WTC11 (cell line): Measurements from ENCODE around the gene GPR153. TPM values are rescaled to one million over a fixed set of nuclear protein-coding genes. Genes with fewer than 3 reads are reported as not detected.

Experiments used
- ATAC-seq: fragments of 200-7000 bp; cut with Tn5 transposase; 2 replicates; pipeline ENCODE4 v1.10.0; 2021; ENCODE audit warnings: mild to moderate bottlenecking, moderate library complexity
- CTCF ChIA-PET: fragments of 300-600 bp; sonication (Branson Sonifier 250); formaldehyde crosslinking; loops from one replicate; lab custom pipeline; 2021; ENCODE audit warnings: antibody characterized with exemption; lab: Charles Lee
- POLR2A ChIA-PET: fragments of 350-600 bp; sonication (Branson Sonifier 250); formaldehyde crosslinking; loops from one replicate; lab custom pipeline; 2021; ENCODE audit warnings: antibody characterized with exemption; lab: Charles Lee
- DNase-seq: peaks from one replicate; pipeline ENCODE4 v3.0.0; 2021; ENCODE audit warnings: low spot score
- H3K27ac Mint-ChIP-seq: 2 replicates; pipeline ENCODE4 v1.8.0; 2021; ENCODE audit warnings: mixed read lengths
- H3K27me3 Mint-ChIP-seq: 2 replicates; pipeline ENCODE4 v1.8.0; 2021; ENCODE audit warnings: low read depth, mild to moderate bottlenecking, moderate library complexity, mixed read lengths
- H3K36me3 Mint-ChIP-seq: 2 replicates; pipeline ENCODE4 v1.8.0; 2021; ENCODE audit warnings: mixed read lengths
- H3K4me1 Mint-ChIP-seq: 2 replicates; pipeline ENCODE4 v1.8.0; 2022; ENCODE audit warnings: mixed read lengths
- H3K4me3 Mint-ChIP-seq: 2 replicates; pipeline ENCODE4 v1.8.0; 2021; ENCODE audit warnings: mild to moderate bottlenecking, moderate library complexity, mixed read lengths
- H3K9me3 Mint-ChIP-seq: 2 replicates; pipeline ENCODE4 v1.8.0; 2021; ENCODE audit warnings: mixed read lengths
- ATF1 ChIP-seq: sonication (generic); formaldehyde crosslinking; IDR thresholded peaks from 2 replicates; pipeline ENCODE4 v1.8.1; 2023; ENCODE audit warnings: mild to moderate bottlenecking, moderate library complexity, missing genetic modification reagents
- EMX1 ChIP-seq: fragments of 250-450 bp; sonication (Bioruptor Pico); IDR thresholded peaks from 2 replicates; pipeline ENCODE4 v1.8.0; 2021; ENCODE audit warnings: mild to moderate bottlenecking
- ETV6 ChIP-seq: sonication (generic); formaldehyde crosslinking; IDR thresholded peaks from 2 replicates; pipeline ENCODE4 v1.8.1; 2022; ENCODE audit warnings: mild to moderate bottlenecking, missing genetic modification reagents
- FOXJ3 ChIP-seq: sonication (generic); formaldehyde crosslinking; IDR thresholded peaks from 2 replicates; pipeline ENCODE4 v1.9.0; 2021; ENCODE audit warnings: missing genetic modification reagents, mild to moderate bottlenecking, borderline replicate concordance
- GTF2I ChIP-seq: fragments of 250-450 bp; sonication (Bioruptor Pico); conservative IDR thresholded peaks from 2 replicates; pipeline ENCODE4 v1.4.0; 2021; ENCODE audit warnings: mild to moderate bottlenecking
- IRF2 ChIP-seq: sonication (generic); formaldehyde crosslinking; IDR thresholded peaks from 2 replicates; pipeline ENCODE4 v1.8.0; 2022; ENCODE audit warnings: low read depth, missing genetic modification reagents, borderline replicate concordance
- NR1H2 ChIP-seq: sonication (generic); formaldehyde crosslinking; IDR thresholded peaks from 2 replicates; pipeline ENCODE4 v1.9.0; 2021; ENCODE audit warnings: mild to moderate bottlenecking, moderate library complexity, missing genetic modification reagents
- SMAD4 ChIP-seq: sonication (generic); formaldehyde crosslinking; IDR thresholded peaks from 2 replicates; pipeline ENCODE4 v1.8.0; 2022; ENCODE audit warnings: mild to moderate bottlenecking, missing genetic modification reagents
- TEAD1 ChIP-seq: sonication (generic); formaldehyde crosslinking; IDR thresholded peaks from 2 replicates; pipeline ENCODE4 v1.8.0; 2022; ENCODE audit warnings: mild to moderate bottlenecking, missing genetic modification reagents
- ZNF138 ChIP-seq: sonication (generic); formaldehyde crosslinking; conservative IDR thresholded peaks from 2 replicates; pipeline ENCODE4 v1.8.1; 2022; ENCODE audit warnings: mild to moderate bottlenecking, moderate library complexity, missing genetic modification reagents
- ZNF232 ChIP-seq: sonication (generic); formaldehyde crosslinking; IDR thresholded peaks from 2 replicates; pipeline ENCODE4 v1.8.0; 2022; ENCODE audit warnings: mild to moderate bottlenecking, missing genetic modification reagents
- total RNA-seq: library from RNA; stranded (reverse); gene quantifications from 3 replicates; pipeline ENCODE4 v1.2.3, GENCODE V29; 2021
- TF ChIP-seq, protein P1 (sequence below): sonication (generic); formaldehyde crosslinking; IDR thresholded peaks from 2 replicates; pipeline ENCODE4 v1.8.1; 2022; ENCODE audit warnings: mild to moderate bottlenecking, moderate library complexity, missing genetic modification reagents
- TF ChIP-seq, protein P2 (sequence below): sonication (generic); formaldehyde crosslinking; IDR thresholded peaks from 2 replicates; pipeline ENCODE4 v1.8.0; 2022; ENCODE audit warnings: mild to moderate bottlenecking, missing genetic modification reagents
- TF ChIP-seq, protein P3 (sequence below): sonication (generic); formaldehyde crosslinking; IDR thresholded peaks from 2 replicates; pipeline ENCODE4 v1.8.0; 2023; ENCODE audit warnings: missing genetic modification reagents
- TF ChIP-seq, protein P4 (sequence below): fragments of 250-450 bp; sonication (Bioruptor Pico); IDR thresholded peaks from 2 replicates; pipeline ENCODE4 v1.8.0; 2021; ENCODE audit warnings: mild to moderate bottlenecking
- TF ChIP-seq, protein P5 (sequence below): sonication (generic); formaldehyde crosslinking; IDR thresholded peaks from 2 replicates; pipeline ENCODE4 v1.8.1; 2022; ENCODE audit warnings: missing genetic modification reagents, borderline replicate concordance
- TF ChIP-seq, protein P6 (sequence below): sonication (generic); formaldehyde crosslinking; IDR thresholded peaks from 2 replicates; pipeline ENCODE4 v1.8.1; 2023; ENCODE audit warnings: mild to moderate bottlenecking, missing genetic modification reagents
- TF ChIP-seq, protein P7 (sequence below): sonication (generic); formaldehyde crosslinking; IDR thresholded peaks from 2 replicates; pipeline ENCODE4 v1.8.1; 2023; ENCODE audit warnings: mild to moderate bottlenecking, missing genetic modification reagents, borderline replicate concordance

Gene GPR153
- total RNA-seq, 1 experiment from 2014 or later = 13.4 TPM

DNA sequence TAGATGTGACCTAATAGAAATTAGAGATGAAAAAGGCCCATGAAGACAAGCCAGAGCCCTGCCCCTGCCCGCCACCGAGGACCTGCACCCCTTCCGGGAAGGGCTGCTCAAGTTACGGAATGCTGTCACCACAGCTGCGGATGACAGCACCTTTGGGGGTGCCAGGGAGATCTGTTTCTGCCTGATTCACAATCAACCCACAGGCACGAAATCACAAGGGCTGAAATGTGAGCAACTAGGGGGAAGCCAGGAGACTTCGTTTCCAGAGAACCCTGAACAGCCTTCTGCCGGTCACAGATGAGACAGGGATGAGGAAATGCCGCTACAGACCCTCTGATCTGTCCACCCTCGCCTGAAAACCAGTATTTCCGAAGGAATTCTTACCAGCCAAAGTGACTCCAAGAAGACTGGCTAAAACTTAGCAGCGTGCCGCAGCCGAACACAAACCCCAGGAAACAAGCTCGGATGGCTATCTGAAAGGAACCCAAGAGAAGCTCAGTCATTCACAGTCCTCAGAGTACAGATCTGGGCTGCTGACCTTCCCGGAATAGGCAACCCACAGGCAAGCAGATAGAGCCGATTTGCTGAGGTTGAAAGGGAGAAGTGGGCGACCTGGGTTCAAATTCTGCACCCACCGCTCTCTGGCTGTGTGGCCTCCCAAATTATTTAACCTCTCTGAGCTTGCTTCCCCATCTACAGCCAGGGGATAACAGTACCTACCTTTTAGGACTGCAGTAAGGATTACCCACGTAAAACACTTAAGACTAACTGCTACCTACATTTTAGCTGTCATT is 26.2 kb downstream of the GPR153 start:
- peaks cover 38% of the 10 kb centered on the region for H3K4me1 Mint-ChIP-seq
- DNase-seq = no peak
- CTCF ChIA-PET = interaction anchor here (0.6 to 21.4 kb wide), 3 partner anchors 13 to 175 kb away, joined by 5 to 489 read pairs (median 114); partner anchors contain the start of gene RNF207
- ATAC-seq = no peak
- no peak for TF ChIP-seq ZNF138 (CRISPR knock-in tag)
- TF ChIP-seq, protein P1, sequence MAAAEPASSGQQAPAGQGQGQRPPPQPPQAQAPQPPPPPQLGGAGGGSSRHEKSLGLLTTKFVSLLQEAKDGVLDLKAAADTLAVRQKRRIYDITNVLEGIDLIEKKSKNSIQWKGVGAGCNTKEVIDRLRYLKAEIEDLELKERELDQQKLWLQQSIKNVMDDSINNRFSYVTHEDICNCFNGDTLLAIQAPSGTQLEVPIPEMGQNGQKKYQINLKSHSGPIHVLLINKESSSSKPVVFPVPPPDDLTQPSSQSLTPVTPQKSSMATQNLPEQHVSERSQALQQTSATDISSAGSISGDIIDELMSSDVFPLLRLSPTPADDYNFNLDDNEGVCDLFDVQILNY (CRISPR knock-in tag) = no peak
- TF ChIP-seq, protein P2, sequence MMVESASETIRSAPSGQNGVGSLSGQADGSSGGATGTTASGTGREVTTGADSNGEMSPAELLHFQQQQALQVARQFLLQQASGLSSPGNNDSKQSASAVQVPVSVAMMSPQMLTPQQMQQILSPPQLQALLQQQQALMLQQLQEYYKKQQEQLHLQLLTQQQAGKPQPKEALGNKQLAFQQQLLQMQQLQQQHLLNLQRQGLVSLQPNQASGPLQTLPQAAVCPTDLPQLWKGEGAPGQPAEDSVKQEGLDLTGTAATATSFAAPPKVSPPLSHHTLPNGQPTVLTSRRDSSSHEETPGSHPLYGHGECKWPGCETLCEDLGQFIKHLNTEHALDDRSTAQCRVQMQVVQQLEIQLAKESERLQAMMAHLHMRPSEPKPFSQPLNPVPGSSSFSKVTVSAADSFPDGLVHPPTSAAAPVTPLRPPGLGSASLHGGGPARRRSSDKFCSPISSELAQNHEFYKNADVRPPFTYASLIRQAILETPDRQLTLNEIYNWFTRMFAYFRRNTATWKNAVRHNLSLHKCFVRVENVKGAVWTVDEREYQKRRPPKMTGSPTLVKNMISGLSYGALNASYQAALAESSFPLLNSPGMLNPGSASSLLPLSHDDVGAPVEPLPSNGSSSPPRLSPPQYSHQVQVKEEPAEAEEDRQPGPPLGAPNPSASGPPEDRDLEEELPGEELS (CRISPR knock-in tag) = no peak
- TF ChIP-seq, protein P3, sequence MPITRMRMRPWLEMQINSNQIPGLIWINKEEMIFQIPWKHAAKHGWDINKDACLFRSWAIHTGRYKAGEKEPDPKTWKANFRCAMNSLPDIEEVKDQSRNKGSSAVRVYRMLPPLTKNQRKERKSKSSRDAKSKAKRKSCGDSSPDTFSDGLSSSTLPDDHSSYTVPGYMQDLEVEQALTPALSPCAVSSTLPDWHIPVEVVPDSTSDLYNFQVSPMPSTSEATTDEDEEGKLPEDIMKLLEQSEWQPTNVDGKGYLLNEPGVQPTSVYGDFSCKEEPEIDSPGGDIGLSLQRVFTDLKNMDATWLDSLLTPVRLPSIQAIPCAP (CRISPR knock-in tag) = no peak
- no peak for TF ChIP-seq IRF2 (CRISPR knock-in tag)
- no peak for TF ChIP-seq TEAD1 (CRISPR knock-in tag)
- TF ChIP-seq, protein P4, sequence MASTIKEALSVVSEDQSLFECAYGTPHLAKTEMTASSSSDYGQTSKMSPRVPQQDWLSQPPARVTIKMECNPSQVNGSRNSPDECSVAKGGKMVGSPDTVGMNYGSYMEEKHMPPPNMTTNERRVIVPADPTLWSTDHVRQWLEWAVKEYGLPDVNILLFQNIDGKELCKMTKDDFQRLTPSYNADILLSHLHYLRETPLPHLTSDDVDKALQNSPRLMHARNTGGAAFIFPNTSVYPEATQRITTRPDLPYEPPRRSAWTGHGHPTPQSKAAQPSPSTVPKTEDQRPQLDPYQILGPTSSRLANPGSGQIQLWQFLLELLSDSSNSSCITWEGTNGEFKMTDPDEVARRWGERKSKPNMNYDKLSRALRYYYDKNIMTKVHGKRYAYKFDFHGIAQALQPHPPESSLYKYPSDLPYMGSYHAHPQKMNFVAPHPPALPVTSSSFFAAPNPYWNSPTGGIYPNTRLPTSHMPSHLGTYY (CRISPR knock-in tag) = no peak
- TF ChIP-seq, protein P5, sequence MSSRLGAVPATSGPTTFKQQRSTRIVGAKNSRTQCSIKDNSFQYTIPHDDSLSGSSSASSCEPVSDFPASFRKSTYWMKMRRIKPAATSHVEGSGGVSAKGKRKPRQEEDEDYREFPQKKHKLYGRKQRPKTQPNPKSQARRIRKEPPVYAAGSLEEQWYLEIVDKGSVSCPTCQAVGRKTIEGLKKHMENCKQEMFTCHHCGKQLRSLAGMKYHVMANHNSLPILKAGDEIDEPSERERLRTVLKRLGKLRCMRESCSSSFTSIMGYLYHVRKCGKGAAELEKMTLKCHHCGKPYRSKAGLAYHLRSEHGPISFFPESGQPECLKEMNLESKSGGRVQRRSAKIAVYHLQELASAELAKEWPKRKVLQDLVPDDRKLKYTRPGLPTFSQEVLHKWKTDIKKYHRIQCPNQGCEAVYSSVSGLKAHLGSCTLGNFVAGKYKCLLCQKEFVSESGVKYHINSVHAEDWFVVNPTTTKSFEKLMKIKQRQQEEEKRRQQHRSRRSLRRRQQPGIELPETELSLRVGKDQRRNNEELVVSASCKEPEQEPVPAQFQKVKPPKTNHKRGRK = no peak
- TF ChIP-seq, protein P6, sequence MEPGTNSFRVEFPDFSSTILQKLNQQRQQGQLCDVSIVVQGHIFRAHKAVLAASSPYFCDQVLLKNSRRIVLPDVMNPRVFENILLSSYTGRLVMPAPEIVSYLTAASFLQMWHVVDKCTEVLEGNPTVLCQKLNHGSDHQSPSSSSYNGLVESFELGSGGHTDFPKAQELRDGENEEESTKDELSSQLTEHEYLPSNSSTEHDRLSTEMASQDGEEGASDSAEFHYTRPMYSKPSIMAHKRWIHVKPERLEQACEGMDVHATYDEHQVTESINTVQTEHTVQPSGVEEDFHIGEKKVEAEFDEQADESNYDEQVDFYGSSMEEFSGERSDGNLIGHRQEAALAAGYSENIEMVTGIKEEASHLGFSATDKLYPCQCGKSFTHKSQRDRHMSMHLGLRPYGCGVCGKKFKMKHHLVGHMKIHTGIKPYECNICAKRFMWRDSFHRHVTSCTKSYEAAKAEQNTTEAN (CRISPR knock-in tag) = no peak
- no peak for TF ChIP-seq FOXJ3 (CRISPR knock-in tag)
- TF ChIP-seq ATF1 (CRISPR knock-in tag) = no peak
- no peak for TF ChIP-seq ZNF232
- TF ChIP-seq ETV6 (CRISPR knock-in tag) = no peak
- no peak for TF ChIP-seq SMAD4 (CRISPR knock-in tag)
- no peak for TF ChIP-seq GTF2I (CRISPR knock-in tag)
- no peak for TF ChIP-seq NR1H2
- no peak for TF ChIP-seq EMX1 (CRISPR knock-in tag)
- TF ChIP-seq, protein P7, sequence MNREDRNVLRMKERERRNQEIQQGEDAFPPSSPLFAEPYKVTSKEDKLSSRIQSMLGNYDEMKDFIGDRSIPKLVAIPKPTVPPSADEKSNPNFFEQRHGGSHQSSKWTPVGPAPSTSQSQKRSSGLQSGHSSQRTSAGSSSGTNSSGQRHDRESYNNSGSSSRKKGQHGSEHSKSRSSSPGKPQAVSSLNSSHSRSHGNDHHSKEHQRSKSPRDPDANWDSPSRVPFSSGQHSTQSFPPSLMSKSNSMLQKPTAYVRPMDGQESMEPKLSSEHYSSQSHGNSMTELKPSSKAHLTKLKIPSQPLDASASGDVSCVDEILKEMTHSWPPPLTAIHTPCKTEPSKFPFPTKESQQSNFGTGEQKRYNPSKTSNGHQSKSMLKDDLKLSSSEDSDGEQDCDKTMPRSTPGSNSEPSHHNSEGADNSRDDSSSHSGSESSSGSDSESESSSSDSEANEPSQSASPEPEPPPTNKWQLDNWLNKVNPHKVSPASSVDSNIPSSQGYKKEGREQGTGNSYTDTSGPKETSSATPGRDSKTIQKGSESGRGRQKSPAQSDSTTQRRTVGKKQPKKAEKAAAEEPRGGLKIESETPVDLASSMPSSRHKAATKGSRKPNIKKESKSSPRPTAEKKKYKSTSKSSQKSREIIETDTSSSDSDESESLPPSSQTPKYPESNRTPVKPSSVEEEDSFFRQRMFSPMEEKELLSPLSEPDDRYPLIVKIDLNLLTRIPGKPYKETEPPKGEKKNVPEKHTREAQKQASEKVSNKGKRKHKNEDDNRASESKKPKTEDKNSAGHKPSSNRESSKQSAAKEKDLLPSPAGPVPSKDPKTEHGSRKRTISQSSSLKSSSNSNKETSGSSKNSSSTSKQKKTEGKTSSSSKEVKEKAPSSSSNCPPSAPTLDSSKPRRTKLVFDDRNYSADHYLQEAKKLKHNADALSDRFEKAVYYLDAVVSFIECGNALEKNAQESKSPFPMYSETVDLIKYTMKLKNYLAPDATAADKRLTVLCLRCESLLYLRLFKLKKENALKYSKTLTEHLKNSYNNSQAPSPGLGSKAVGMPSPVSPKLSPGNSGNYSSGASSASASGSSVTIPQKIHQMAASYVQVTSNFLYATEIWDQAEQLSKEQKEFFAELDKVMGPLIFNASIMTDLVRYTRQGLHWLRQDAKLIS = no peak
- H3K27ac Mint-ChIP-seq = peak overlapping the region; percentile 84
- peak overlapping the region; percentile 85 for H3K4me3 Mint-ChIP-seq
- POLR2A ChIA-PET = interaction anchor here (1.0 to 1.2 kb wide), 2 partner anchors 10 to 25 kb away, joined by 3 to 4 read pairs; no protein-coding TSS in a partner anchor
- H3K36me3 Mint-ChIP-seq = peaks cover 37% of the 10 kb centered on the region
- H3K27me3 Mint-ChIP-seq = no peaks in the 10 kb centered on the region
- H3K9me3 Mint-ChIP-seq = no peaks in the 10 kb centered on the region
